Fibroblast of the conjunctiva (primary cell): ENCODE results near the gene BMP2K.

ENCODE experiments used
- DNase-seq: peaks from one replicate; pipeline ENCODE4 v3.0.0-alpha.2; 2010; ENCODE audit warnings: low read depth

The BMP2K gene

DNA sequence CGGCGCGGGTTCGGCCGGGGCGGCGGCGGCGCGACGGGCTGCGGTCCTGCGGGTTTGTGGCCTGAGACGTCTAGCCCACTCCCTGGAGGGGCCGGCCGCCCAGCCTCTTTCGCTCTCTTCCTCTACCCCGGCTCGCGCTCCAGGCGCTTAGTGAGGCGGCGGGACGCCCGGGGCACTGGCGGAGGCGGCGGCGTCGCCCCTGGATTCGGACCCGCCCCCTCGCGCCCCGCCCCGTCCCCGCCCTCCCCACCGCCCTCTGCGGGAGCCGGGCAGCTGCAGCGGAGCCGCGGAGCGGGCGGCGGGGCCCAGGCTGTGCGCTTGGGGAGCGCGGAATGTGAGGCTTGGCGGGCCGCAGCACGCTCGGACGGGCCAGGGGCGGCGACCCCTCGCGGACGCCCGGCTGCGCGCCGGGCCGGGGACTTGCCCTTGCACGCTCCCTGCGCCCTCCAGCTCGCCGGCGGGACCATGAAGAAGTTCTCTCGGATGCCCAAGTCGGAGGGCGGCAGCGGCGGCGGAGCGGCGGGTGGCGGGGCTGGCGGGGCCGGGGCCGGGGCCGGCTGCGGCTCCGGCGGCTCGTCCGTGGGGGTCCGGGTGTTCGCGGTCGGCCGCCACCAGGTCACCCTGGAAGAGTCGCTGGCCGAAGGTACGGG lies at the start of gene BMP2K:
TSS of gene BMP2K (plus strand) at position 272 of the 650 bp plus-strand sequence. CDS start at position 466, 194 bp downstream.
- peak; percentile 47 for DNase-seq

DNA sequence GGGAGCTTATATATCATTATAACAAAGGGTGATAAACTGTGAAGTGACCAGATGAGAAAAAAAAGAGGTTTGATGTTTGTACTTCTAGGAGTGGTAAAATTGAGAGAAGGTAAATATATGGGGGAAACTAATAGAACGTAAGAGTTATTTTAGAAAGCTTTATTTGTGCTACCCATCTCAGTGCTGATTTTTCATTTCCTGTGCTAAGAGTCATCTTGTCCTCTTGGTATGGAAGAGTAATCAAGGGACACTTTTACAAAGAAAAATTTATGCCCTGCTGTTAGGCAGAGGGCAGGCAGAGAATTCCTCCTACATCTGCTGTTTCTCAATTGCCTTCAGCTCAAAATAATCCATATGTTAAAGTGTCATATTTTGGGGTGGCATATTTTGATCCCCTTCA lies 49.6 kb upstream of the BMP2K start:
- no peak for DNase-seq

DNA sequence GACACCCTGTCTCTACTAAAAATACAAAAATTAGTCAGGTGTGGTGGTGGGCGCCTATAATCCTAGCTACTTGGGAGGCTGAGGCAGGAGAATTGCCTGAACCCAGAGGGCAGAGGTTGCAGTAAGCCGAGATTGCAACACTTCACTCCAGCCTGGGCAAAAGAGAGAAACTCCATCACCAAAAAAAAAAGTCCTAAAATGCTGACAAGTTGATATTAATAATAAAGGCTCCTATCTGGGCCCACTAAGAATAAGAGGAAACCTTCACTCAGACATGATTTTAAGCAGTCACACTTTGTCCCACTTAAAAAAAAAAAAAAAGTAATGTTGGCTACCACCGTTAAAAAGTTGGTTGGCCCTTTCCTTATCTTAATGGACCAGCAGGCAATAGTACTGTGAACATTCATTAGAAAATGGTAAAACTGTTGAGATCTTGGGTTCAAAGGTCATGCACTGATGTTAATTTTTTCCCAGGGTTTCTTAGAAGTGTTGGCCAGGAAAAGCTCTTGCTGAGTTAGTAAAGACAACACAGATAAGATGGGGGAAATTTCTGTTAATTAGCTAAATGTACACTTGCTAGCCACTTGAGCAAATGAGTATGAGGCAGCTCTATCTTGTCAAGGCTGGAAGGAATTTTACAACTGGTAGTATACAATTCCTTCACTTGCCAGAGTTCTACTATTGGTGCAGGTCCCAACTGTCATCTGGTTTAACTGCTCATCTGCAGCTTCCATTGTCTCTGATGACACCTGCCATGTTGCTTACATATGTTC lies 43.6 kb upstream of the BMP2K start:
- no peak for DNase-seq

DNA sequence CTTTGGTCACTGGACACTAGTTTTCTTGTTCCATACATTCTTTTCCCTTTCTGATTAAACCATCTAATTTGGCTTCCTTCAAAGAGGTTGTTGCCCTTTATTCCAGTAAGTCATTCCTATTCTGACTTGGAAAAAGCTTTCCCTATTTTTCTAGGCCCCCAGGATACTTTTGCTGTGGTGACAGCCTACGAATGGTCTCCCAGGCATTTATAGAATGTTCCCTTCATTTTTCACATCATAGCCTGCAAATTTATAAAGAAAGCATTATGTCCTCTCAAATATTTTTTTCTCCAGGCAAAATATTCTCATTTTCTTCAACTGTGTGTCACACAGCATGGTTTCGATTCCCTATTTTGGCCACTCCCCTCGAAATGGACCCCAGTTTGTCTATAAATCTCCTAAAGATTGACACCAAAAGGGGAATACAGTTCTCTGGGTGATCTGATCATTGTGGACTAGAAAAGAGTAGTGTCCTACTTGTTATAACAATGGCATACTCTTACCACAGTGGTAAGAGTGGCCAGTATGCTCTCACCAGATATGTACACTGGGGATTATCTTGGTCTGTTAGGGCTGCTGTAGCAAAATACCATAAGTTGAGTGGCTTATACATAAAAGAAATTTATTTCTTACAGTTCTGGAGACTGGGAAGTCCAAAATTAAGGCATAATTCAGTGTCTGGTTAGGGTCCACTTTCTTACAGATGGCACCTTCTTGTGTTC lies 41.5 kb upstream of the BMP2K start:
- DNase-seq = no peak

DNA sequence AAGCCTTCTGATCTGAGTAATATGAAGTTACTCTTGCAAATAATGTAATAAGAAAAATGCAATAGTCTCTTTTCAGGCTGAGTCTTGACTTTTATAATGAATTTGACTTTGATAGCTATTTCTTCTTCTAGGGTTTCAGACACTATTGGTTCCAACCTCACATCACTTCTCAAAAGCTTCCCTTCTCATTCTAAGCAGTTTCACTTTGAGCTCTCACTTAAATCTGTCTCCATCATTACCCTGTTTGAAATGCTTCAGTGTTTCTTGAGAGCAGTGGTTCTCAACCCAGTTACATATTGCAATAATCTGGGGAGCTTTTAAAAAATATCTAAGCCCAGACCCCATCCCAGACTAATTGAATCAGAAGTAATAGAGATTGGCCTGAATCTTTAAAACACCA lies 40.5 kb upstream of the BMP2K start:
- DNase-seq = no peak

DNA sequence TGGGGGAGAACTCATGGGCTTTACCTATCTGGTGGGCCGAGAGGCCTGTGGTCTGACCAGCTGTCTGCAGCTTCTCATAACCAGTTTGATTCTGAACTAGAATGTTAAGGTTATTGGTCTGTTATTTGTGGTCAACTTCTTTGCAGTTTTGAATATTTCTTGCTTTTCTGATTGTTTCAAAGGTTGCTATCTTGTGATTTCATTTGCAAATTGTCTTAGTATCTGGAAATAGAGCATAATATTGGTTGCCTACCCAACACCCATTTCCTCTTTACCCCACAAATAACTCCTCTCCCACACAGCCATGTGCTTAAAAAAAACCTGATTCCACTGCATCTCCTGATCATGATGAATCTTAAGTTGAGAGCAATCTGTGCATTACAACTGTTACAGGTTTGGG lies 39.1 kb upstream of the BMP2K start:
- DNase-seq = no peak

DNA sequence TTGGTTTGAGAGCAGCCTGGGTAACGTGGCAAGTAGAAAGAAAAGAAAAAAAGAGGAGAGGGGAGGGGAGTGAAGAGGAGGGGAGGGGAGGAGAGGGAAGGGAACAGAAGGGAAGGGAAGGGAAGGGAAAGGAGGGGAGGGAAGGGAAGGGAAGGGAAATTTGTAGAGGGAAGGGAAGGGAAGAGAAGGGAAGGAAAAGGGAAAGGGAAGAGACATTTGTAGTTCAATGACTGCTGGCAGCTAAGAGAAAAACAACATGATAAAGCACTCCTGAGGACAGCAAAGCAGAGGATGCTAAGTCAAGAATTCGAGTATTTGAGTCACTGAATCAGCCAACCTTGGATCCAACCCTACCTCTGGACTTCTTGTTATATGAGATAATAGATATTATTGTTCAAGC lies 38.2 kb upstream of the BMP2K start:
- DNase-seq = no peak

DNA sequence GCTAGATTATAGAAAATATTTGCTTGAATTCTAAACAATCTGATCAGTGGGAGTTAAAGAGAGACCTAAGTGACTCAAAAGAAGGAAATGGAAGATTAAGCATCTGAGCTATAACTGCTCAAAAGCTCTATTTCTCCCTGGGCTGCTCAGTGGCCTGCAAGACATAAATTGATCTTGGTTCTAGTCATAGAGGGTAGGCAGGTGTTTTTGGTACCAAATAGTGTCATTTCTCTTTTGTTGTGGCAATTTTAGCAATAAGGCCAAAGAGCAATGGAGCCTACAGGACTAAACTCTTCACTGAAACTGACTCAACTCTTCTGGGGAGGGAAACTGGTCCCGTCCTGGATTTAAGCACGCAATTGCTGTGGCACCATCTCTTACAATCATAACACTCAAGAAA lies 33.9 kb upstream of the BMP2K start:
- DNase-seq = no peak

DNA sequence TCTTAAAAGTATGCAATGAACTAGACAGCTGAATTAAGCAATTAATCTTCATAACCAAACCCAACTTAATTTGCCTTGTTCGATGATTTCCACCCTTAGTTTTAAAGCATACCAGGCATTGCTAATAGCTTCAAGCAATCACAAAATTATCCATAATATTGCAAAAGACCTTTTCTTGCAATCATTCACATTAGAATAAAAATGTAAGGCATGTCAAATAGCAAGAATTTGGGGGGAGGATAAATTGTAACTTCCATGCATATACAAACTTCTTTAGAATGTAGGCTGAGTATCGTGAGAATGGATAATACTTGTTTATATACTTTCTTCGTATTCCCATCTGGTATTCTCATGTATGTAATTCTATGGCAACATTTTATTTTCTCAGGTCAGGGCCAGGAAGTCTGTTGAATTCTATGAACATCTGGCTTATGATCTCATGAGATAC lies 28.7 kb upstream of the BMP2K start:
- peak; percentile 8 for DNase-seq

DNA sequence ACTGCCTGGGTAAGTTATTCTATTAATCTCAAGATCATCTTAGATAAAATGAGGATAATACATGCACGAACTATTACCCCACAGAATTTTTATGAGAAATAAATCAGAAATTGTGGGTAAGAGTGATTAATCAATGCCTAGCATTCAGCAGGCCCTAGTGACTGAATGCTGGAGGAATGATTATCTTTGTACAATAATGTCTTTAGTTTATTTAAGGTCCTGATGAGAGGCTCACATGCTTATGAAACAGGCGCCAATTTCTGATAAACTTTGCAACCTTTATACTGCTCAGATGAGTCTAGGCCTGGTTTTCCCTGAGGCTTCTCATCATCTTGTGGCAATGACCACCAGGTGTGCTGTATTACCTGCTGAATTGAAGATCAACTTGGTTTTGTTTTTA lies 27.8 kb upstream of the BMP2K start:
- no peak for DNase-seq

DNA sequence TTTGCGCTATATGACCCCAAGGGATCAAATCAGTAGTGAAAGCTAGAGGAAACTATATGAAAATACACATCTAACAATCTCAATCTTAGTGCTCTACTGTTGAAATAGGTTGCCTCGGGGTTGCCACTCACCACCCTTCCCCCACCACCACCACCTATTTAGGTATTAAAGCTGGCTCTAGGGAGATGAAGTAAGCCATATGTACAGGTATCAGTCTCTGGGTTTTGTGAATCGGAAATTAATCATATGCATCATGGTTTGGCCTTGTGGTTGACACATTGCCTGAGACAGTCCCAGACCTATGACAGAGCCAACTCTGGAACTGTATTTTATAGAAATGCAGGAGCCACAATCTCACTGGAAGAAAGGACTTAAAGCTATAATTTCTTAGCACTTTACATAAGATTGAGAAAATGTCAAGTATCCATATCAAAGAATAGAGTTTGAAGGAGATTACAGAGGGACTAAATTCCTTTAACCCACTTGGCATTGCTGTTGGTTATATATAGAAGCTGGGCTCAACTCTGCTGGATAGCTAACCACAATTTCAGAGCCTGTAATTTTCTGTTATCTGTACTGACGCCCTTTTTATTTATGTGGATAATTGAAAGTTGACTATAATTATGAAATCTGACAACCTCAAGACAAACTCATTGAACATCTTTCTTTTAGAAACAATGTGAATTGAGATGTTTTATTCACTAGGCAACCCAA lies 26.7 kb upstream of the BMP2K start:
- DNase-seq = no peak

GRCh38 chr4:78749972-78750727 lies 26.0 kb upstream of the BMP2K start:
- no peak for DNase-seq

DNA sequence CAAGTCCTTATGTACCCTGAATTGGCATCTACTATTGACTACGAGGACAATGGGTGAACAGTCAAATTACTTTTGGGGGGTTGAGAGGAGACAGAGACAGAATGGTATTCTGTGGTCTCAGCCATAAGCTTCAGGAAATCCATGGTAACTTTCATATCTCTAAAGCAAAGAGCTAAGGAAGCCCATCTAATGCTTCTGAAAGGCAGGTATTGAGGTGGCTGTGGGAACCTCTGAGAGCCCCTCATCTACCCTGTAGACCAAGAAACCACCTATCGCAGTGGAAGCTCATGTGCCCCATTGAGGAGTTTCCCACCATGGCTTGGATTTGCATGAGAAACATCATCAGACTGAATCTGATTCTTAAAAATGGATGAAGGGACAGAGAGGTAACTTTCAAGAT lies 23.1 kb upstream of the BMP2K start:
- DNase-seq = no peak

- DNase-seq = no peak
Observed at GRCh38 chr4:78754872-78755271, 21.3 kb upstream of the BMP2K start.

GRCh38 chr4:78756137-78756536 lies 20.0 kb upstream of the BMP2K start:
- no peak for DNase-seq

DNA sequence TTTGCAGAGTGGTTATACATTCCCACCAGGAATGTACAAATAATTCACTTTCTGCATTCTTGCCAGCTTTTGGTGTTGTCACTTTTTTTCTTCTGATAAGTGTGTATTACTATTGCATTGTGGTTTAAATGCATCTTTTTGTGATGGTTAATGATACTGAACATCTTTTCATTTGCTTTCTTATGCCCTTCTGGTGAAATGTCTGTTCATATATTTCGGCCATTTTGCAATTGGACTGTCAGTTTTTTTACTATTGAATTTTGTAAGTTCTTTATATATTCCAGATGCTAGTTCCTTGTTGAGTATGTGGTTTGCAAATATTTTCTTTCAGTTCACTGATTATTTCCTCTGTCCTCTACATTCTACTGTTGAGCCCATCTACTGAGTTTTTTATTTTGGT lies 19.4 kb upstream of the BMP2K start:
- DNase-seq = no peak

DNA sequence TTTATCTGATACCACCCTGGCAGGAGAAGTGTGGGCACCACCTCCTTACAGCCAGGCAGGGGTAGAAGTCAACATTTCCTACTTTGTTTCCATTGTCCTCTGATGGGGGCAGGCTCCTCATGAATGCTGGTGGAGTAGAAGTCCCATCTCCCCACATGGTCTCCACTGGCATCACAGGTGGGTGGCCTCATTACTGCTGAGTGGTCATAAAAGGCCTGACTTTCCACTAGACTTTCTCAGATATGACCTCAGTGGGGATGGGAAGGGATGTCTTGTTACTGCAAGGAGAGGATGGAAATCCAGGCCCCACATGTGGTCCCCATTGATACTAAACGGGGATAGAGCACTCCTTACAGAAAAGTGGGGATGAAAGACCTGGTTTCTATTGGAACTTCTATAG lies 18.6 kb upstream of the BMP2K start:
- DNase-seq = no peak

DNA sequence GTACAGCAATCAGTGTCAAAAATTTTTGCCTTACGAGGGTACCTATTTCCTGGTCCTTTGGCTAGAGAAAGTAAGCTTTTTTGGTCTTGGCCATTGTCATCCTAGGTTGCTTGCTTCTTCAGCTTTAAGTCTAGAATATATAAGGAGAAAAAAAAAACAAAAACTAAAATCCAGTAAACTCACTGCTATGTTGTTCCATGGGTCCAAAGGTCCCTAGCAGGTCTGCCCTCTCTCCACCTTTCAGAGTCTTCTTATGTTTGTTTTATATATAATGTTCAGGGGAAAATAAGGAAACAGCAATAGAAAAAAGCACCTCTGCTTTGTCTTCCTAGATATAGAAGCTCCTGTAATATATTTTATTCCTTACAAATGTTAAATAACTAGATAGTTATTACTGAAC lies 18.1 kb upstream of the BMP2K start:
- DNase-seq = no peak

DNA sequence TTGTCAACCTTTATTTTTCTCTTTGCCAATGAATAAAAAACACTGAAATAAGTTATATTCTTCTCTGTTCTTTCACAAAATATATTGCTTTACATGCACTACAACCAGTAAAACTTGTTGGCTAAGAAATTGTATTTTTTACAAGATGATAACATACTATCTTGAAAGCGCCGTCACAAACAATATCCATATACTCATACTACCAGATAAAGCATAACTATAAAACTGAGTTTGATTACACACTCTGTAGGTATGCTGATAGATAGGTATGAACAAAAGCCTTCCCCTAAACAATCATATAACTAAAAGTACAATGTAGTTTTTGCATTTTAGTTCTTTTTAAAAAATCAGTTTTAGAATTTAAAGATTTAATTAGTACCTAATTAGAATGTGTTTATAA lies 13.6 kb upstream of the BMP2K start:
- no peak for DNase-seq

DNA sequence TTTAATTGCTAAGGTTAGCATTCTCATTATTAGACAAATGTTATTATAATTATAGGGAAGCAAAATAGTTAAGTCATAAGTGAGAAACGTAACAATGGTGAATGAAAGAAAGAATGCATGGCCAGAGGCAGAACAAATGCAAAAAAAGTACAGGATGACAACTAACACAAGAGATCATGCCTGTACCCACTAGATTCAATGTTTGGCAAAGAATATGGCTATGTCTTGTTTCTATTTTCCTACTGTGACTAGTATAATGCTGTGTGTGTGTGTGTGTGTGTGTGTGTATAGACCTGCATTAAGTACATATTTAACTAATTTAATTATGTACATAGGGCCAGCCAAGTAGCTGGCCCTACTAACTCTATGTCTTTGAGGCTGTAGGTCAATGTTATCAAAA lies 12.9 kb upstream of the BMP2K start:
- no peak for DNase-seq

- DNase-seq = no peak
Observed at GRCh38 chr4:78763763-78764387, 12.3 kb upstream of the BMP2K start.
